SU-DHL-6 (cell line): ENCODE measurements around the gene DOCK8.

Source experiments
- H2AFZ ChIP-seq: fragments of 200-600 bp; sonication (generic); 2 replicates; pipeline ENCODE4 v1.6.1; 2014; ENCODE audit warnings: low read depth, mild to moderate bottlenecking, moderate library complexity, mixed read lengths, antibody characterized with exemption, low read length; ENCODE audit not compliant: severe bottlenecking
- H3F3A ChIP-seq: fragments of 200-600 bp; shearing (Covaris generic); 2 replicates; pipeline ENCODE4 v1.6.0; 2016; ENCODE audit warnings: antibody characterized with exemption, mild to moderate bottlenecking; ENCODE audit not compliant: insufficient read depth
- H3K27ac ChIP-seq: fragments of 200-600 bp; sonication (generic); 2 replicates; pipeline ENCODE4 v1.5.1; 2016; ENCODE audit warnings: low read depth, mild to moderate bottlenecking, low read length, moderate library complexity, mixed read lengths
- H3K27me3 ChIP-seq: fragments of 200-600 bp; sonication (generic), shearing (Covaris generic); 2 replicates; pipeline ENCODE4 v1.6.0; 2014; ENCODE audit warnings: mild to moderate bottlenecking, low read length
- H3K36me3 ChIP-seq: fragments of 200-600 bp; sonication (generic); 2 replicates; pipeline ENCODE4 v1.6.1; 2014; ENCODE audit warnings: mild to moderate bottlenecking, low read length, mixed read lengths
- H3K4me2 ChIP-seq: fragments of 300-600, 200-600 bp; shearing (Covaris generic), sonication (generic); 2 replicates; pipeline ENCODE4 v1.6.0; 2014; ENCODE audit warnings: low read length, low read depth, mild to moderate bottlenecking; ENCODE audit not compliant: poor library complexity, severe bottlenecking
- H3K4me3 ChIP-seq: fragments of 200-600 bp; sonication (generic); 2 replicates; pipeline ENCODE4 v1.5.1; 2014; ENCODE audit warnings: antibody characterized with exemption, low read length, mild to moderate bottlenecking, mixed read lengths; ENCODE audit not compliant: insufficient read depth, poor library complexity, severe bottlenecking
- H3K79me2 ChIP-seq: fragments of 200-600 bp; sonication (generic); 2 replicates; pipeline ENCODE4 v1.6.1; 2014; ENCODE audit warnings: mild to moderate bottlenecking, low read length, moderate library complexity; ENCODE audit not compliant: insufficient read depth
- H3K9ac ChIP-seq: fragments of 200-600 bp; sonication (generic); 2 replicates; pipeline ENCODE4 v1.7.0; 2014; ENCODE audit warnings: mild to moderate bottlenecking, low read length
- H3K9me2 ChIP-seq: fragments of 200-600 bp; sonication (generic); replicated peaks from 2 replicates; pipeline ENCODE4 v1.6.1; 2014; ENCODE audit warnings: low read length; ENCODE audit not compliant: insufficient read depth
- H3K9me3 ChIP-seq: fragments of 200-600 bp; sonication (generic); 2 replicates; pipeline ENCODE4 v1.6.1; 2014; ENCODE audit warnings: low read length, mixed read lengths; ENCODE audit not compliant: insufficient read depth
- H4K20me1 ChIP-seq: fragments of 200-600 bp; sonication (generic); 2 replicates; pipeline ENCODE4 v1.6.1; 2014; ENCODE audit warnings: low read depth, mild to moderate bottlenecking, antibody characterized with exemption, low read length, moderate library complexity, mixed read lengths
- EZH2phosphoT487 ChIP-seq: fragments of 200-600 bp; sonication (generic), shearing (Covaris generic); conservative IDR thresholded peaks from 2 replicates; pipeline ENCODE4 v1.6.1; 2018; ENCODE audit warnings: mild to moderate bottlenecking, antibody characterized with exemption, low read length, moderate library complexity, mixed read lengths
- TF ChIP-seq, protein P1 (sequence below): fragments of 200-600 bp; sonication (generic); IDR thresholded peaks from one replicate; pipeline ENCODE4 v1.5.1; 2017; ENCODE audit warnings: antibody characterized with exemption, mild to moderate bottlenecking, low read length, moderate library complexity; ENCODE audit not compliant: insufficient read depth, poor library complexity, severe bottlenecking

The DOCK8 gene

GRCh38 chr9:331197-331596 is 116.5 kb downstream of the DOCK8 start:
- Histone ChIP-seq H2AFZ (no peak overlapping the region), H3F3A (no peaks in the 10 kb centered on the region), H3K4me3 (no peak overlapping the region), H3K9me3 (no peaks in the 10 kb centered on the region), H3K9ac (no peak overlapping the region), H3K9me2 (no peaks in the 10 kb centered on the region), H3K79me2 (no peaks in the 10 kb centered on the region), H3K27me3 (no peaks in the 10 kb centered on the region), H3K27ac (no peak overlapping the region), H3K4me2 (no peak overlapping the region), H4K20me1 (no peaks in the 10 kb centered on the region), H3K36me3 (peaks cover 56% of the 10 kb centered on the region)
- no peak for TF ChIP-seq EZH2phosphoT487
- TF ChIP-seq, protein P1, sequence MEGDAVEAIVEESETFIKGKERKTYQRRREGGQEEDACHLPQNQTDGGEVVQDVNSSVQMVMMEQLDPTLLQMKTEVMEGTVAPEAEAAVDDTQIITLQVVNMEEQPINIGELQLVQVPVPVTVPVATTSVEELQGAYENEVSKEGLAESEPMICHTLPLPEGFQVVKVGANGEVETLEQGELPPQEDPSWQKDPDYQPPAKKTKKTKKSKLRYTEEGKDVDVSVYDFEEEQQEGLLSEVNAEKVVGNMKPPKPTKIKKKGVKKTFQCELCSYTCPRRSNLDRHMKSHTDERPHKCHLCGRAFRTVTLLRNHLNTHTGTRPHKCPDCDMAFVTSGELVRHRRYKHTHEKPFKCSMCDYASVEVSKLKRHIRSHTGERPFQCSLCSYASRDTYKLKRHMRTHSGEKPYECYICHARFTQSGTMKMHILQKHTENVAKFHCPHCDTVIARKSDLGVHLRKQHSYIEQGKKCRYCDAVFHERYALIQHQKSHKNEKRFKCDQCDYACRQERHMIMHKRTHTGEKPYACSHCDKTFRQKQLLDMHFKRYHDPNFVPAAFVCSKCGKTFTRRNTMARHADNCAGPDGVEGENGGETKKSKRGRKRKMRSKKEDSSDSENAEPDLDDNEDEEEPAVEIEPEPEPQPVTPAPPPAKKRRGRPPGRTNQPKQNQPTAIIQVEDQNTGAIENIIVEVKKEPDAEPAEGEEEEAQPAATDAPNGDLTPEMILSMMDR = no peak

- H3K9me2 ChIP-seq = no peaks in the 10 kb centered on the region
- no peaks in the 10 kb centered on the region for H3K79me2 ChIP-seq
- no peak overlapping the region for H3K9ac ChIP-seq
- no peak overlapping the region for H2AFZ ChIP-seq
- H3K4me2 ChIP-seq = no peak overlapping the region
- H3F3A ChIP-seq = no peaks in the 10 kb centered on the region
- no peaks in the 10 kb centered on the region for H4K20me1 ChIP-seq
- H3K36me3 ChIP-seq = peaks cover 68% of the 10 kb centered on the region
- no peak overlapping the region for H3K27ac ChIP-seq
- TF ChIP-seq, protein P1 = no peak
- TF ChIP-seq EZH2phosphoT487 = no peak
- H3K9me3 ChIP-seq = no peaks in the 10 kb centered on the region
- no peak overlapping the region for H3K4me3 ChIP-seq
- no peaks in the 10 kb centered on the region for H3K27me3 ChIP-seq
These were observed 120.7 kb downstream of the DOCK8 start for GRCh38 chr9:335373-335772.

DNA sequence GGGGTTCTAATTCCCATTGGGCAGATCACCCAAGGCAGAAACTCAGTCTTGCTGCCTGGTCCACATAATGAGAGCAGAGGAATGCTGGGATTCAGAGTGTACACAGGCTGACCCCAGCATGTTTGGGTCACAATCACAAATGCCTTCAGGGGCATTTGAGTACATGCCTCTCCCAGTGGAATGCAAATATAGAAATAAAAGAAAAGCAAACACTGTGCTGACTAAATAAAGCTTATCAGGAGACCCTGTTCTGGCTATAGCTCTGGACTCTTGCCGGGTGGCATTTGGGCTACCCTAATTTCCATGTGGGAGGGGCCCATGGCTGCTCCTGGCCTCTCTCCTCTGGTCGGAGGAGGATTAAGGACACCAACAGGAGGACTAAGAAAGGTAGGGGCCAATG is 121.4 kb downstream of the DOCK8 start:
- no peak for TF ChIP-seq EZH2phosphoT487
- TF ChIP-seq, protein P1 = no peak
- H3K9ac ChIP-seq = no peak overlapping the region
- H3F3A ChIP-seq = no peaks in the 10 kb centered on the region
- H3K36me3 ChIP-seq = peaks cover 68% of the 10 kb centered on the region
- no peak overlapping the region for H3K4me3 ChIP-seq
- H2AFZ ChIP-seq = no peak overlapping the region
- H3K9me2 ChIP-seq = no peaks in the 10 kb centered on the region
- no peak overlapping the region for H3K27ac ChIP-seq
- H3K9me3 ChIP-seq = no peaks in the 10 kb centered on the region
- H4K20me1 ChIP-seq = no peaks in the 10 kb centered on the region
- H3K4me2 ChIP-seq = no peak overlapping the region
- H3K79me2 ChIP-seq = no peaks in the 10 kb centered on the region
- H3K27me3 ChIP-seq = no peaks in the 10 kb centered on the region

GRCh38 chr9:338602-339001 is 123.9 kb downstream of the DOCK8 start:
- H4K20me1 ChIP-seq = no peaks in the 10 kb centered on the region
- no peak overlapping the region for H2AFZ ChIP-seq
- no peak overlapping the region for H3K4me3 ChIP-seq
- H3K27ac ChIP-seq = no peak overlapping the region
- H3K27me3 ChIP-seq = no peaks in the 10 kb centered on the region
- peaks cover 64% of the 10 kb centered on the region for H3K36me3 ChIP-seq
- H3K4me2 ChIP-seq = no peak overlapping the region
- H3F3A ChIP-seq = no peaks in the 10 kb centered on the region
- no peaks in the 10 kb centered on the region for H3K9me2 ChIP-seq
- no peaks in the 10 kb centered on the region for H3K9me3 ChIP-seq
- no peak overlapping the region for H3K9ac ChIP-seq
- TF ChIP-seq, protein P1 = no peak
- no peak for TF ChIP-seq EZH2phosphoT487
- no peaks in the 10 kb centered on the region for H3K79me2 ChIP-seq
